GM23338 (cell line): Measurements from ENCODE around the gene NOD1. TPM values are rescaled to one million over a fixed set of nuclear protein-coding genes. Genes with fewer than 3 reads are reported as not detected.

Source experiments
- ATAC-seq: fragments of 200-7000 bp; cut with Tn5 transposase; 3 replicates; pipeline ENCODE4 v1.9.1; 2020
- DNase-seq: peaks from one replicate; pipeline ENCODE4 v3.0.0-alpha.2; 2015; ENCODE audit warnings: low spot score
- H2AFZ ChIP-seq: fragments of 200-600 bp; sonication (generic); 2 replicates; pipeline ENCODE4 v1.8.0; 2016; ENCODE audit warnings: antibody characterized with exemption, mild to moderate bottlenecking, moderate library complexity
- H3F3A ChIP-seq: fragments of 200-600 bp; sonication (generic); replicated peaks from 2 replicates; pipeline ENCODE4 v1.8.0; 2017; ENCODE audit warnings: antibody characterized with exemption, mixed run types, low read depth
- H3K27ac ChIP-seq: fragments of 200-600 bp; sonication (generic); 2 replicates; pipeline ENCODE4 v1.6.1; 2016; ENCODE audit warnings: low read depth
- H3K27me3 ChIP-seq: fragments of 200-600 bp; sonication (generic); 2 replicates; pipeline ENCODE4 v1.8.0; 2016; ENCODE audit warnings: mild to moderate bottlenecking, mixed run types, moderate library complexity; ENCODE audit not compliant: insufficient read depth
- H3K36me3 ChIP-seq: fragments of 200-600 bp; sonication (generic); 2 replicates; pipeline ENCODE4 v1.8.0; 2016; ENCODE audit warnings: mild to moderate bottlenecking; ENCODE audit not compliant: insufficient read depth
- H3K4me1 ChIP-seq: fragments of 200-600 bp; sonication (generic); 2 replicates; pipeline ENCODE4 v1.8.0; 2016; ENCODE audit warnings: mild to moderate bottlenecking, moderate library complexity; ENCODE audit not compliant: insufficient read depth
- H3K4me2 ChIP-seq: fragments of 200-600 bp; sonication (generic); 2 replicates; pipeline ENCODE4 v1.7.1; 2017; ENCODE audit warnings: mixed run types
- H3K4me3 ChIP-seq: fragments of 200-600 bp; sonication (generic); 2 replicates; pipeline ENCODE4 v1.6.1; 2016; ENCODE audit warnings: mixed run types
- H3K79me2 ChIP-seq: fragments of 200-600 bp; sonication (generic); replicated peaks from 2 replicates; pipeline ENCODE4 v1.8.0; 2017; ENCODE audit warnings: mild to moderate bottlenecking; ENCODE audit not compliant: insufficient read depth
- H3K9me2 ChIP-seq: fragments of 200-600 bp; sonication (generic); 2 replicates; pipeline ENCODE4 v1.8.0; 2017; ENCODE audit not compliant: insufficient read depth
- H4K20me1 ChIP-seq: fragments of 200-600 bp; sonication (generic); replicated peaks from 2 replicates; pipeline ENCODE4 v1.8.0; 2017; ENCODE audit warnings: mild to moderate bottlenecking; ENCODE audit not compliant: insufficient read depth
- H3K27ac Mint-ChIP-seq: 2 replicates; pipeline ENCODE4 v1.8.0; 2020; ENCODE audit warnings: inconsistent platforms, mild to moderate bottlenecking, moderate library complexity, mixed read lengths
- H3K27me3 Mint-ChIP-seq: 3 replicates; pipeline ENCODE4 v1.8.0; 2022; ENCODE audit warnings: low read depth, mild to moderate bottlenecking, moderate library complexity, mixed read lengths, inconsistent platforms; ENCODE audit not compliant: insufficient read depth, poor library complexity
- H3K36me3 Mint-ChIP-seq: 3 replicates; pipeline ENCODE4 v1.8.0; 2021; ENCODE audit warnings: low read depth, mild to moderate bottlenecking, inconsistent platforms, moderate library complexity, mixed read lengths
- H3K4me1 Mint-ChIP-seq: 3 replicates; pipeline ENCODE4 v1.8.0; 2020; ENCODE audit warnings: mild to moderate bottlenecking, inconsistent platforms, mixed read lengths
- H3K4me3 Mint-ChIP-seq: 3 replicates; pipeline ENCODE4 v1.8.0; 2021; ENCODE audit warnings: moderate library complexity, mild to moderate bottlenecking, inconsistent platforms, mixed read lengths
- H3K9me3 Mint-ChIP-seq: 3 replicates; pipeline ENCODE4 v1.8.0; 2020; ENCODE audit warnings: moderate library complexity, mild to moderate bottlenecking, inconsistent platforms, mixed read lengths
- CREB1 ChIP-seq: fragments of 250-450 bp; sonication (Bioruptor Pico); IDR thresholded peaks from 2 replicates; pipeline ENCODE4 v1.5.0; 2020; ENCODE audit warnings: low read depth, mild to moderate bottlenecking, moderate library complexity
- ETS1 ChIP-seq: IDR thresholded peaks from 2 replicates; pipeline ENCODE4 v1.6.1; 2016; ENCODE audit warnings: antibody characterized with exemption
- EZH2 ChIP-seq: fragments of 200-600 bp; sonication (generic); IDR thresholded peaks from one replicate; pipeline ENCODE4 v1.8.0; 2017; ENCODE audit warnings: antibody characterized with exemption, mild to moderate bottlenecking, low read depth; ENCODE audit not compliant: unreplicated experiment
- JUNB ChIP-seq: IDR thresholded peaks from one replicate; pipeline ENCODE4 v1.6.1; 2016; ENCODE audit warnings: antibody characterized with exemption; ENCODE audit not compliant: unreplicated experiment
- NANOG ChIP-seq: IDR thresholded peaks from 2 replicates; pipeline ENCODE4 v1.6.1; 2016; ENCODE audit warnings: antibody characterized with exemption, borderline replicate concordance
- POLR2AphosphoS5 ChIP-seq: IDR thresholded peaks from 2 replicates; pipeline ENCODE4 v1.6.1; 2016; ENCODE audit warnings: antibody characterized with exemption, low read depth
- STAT1 ChIP-seq: IDR thresholded peaks from one replicate; pipeline ENCODE4 v1.6.1; 2016; ENCODE audit warnings: antibody characterized with exemption; ENCODE audit not compliant: unreplicated experiment
- ZNF114 ChIP-seq: fragments of 250-450 bp; sonication (Bioruptor Pico); IDR thresholded peaks from 2 replicates; pipeline ENCODE4 v1.5.0; 2020; ENCODE audit warnings: mild to moderate bottlenecking, moderate library complexity
- ZNF331 ChIP-seq: fragments of 250-450 bp; sonication (Bioruptor Pico); IDR thresholded peaks from 2 replicates; pipeline ENCODE4 v1.5.0; 2020; ENCODE audit warnings: low read depth, mild to moderate bottlenecking, moderate library complexity
- ZNF462 ChIP-seq: fragments of 250-450 bp; sonication (Bioruptor Pico); IDR thresholded peaks from 2 replicates; pipeline ENCODE4 v1.5.0; 2020; ENCODE audit warnings: mild to moderate bottlenecking, moderate library complexity
- polyA plus RNA-seq: library from polyadenylated mRNA; unstranded; fragments of >200 nt; fragmentation: Nextera tagmentation; extraction: Ambion mirVana; gene quantifications from 2 replicates; pipeline ENCODE4 v1.2.1, GENCODE V29; 2016
- total RNA-seq: library from RNA; depleted of rRNA; stranded (reverse); fragments of >200 nt; shearing (Covaris generic); gene quantifications from 2 replicates; pipeline ENCODE4 v1.2.3, GENCODE V29; 2014

NOD1 gene
- total and polyA plus RNA-seq, 2 experiments from 2014 or later = 2.1 to 7.3 TPM

GRCh38 chr7:30504301-30505173 lies 26.0 kb upstream of the NOD1 start, which contains the start of gene GGCT:
Gene GGCT (minus strand): TSS chr7:30504829. CDS start chr7:30504709, 120 bp downstream.
- no peak within 1 kb of the TSS for H3K27ac ChIP-seq
- no peak for TF ChIP-seq ETS1
- no peak for TF ChIP-seq ZNF114 (CRISPR knock-in tag)
- TF ChIP-seq POLR2AphosphoS5 = peak; percentile 99
- TF ChIP-seq CREB1 (CRISPR knock-in tag) = peak; percentile 61; the same call in 1 of the 2 replicates
- TF ChIP-seq JUNB = no peak
- no peak for TF ChIP-seq STAT1
- TF ChIP-seq ZNF331 (CRISPR knock-in tag) = no peak
- TF ChIP-seq NANOG = no peak
- peak within 1 kb of the TSS; percentile 97 for H3K4me3 ChIP-seq
- DNase-seq = peak; percentile 100
- Mint-ChIP-seq H3K4me3 (peak within 1 kb of the TSS; percentile 92), H3K36me3 (peaks cover 48% of the 10 kb centered on the region), H3K27ac (peak within 1 kb of the TSS; percentile 76), H3K27me3 (peaks cover 15% of the 10 kb centered on the region), H3K9me3 (peaks cover 28% of the 10 kb centered on the region), H3K4me1 (peaks cover 27% of the 10 kb centered on the region)
- H3F3A ChIP-seq = no peaks in the 10 kb centered on the region
- peaks cover 17% of the 10 kb centered on the region for H3K4me1 ChIP-seq
- H3K4me2 ChIP-seq = peak within 1 kb of the TSS; percentile 100
- peak within 1 kb of the TSS; percentile 92; the same call in 1 of the 2 replicates for H2AFZ ChIP-seq
- 0 out of 2 replicates have a peak, but pooled peaks cover 6% of the 10 kb centered on the region for H3K9me2 ChIP-seq
- H4K20me1 ChIP-seq = peaks cover 19% of the 10 kb centered on the region
- peaks cover 49% of the 10 kb centered on the region for H3K79me2 ChIP-seq
- 0 out of 2 replicates have a peak, but pooled peaks cover 4% of the 10 kb centered on the region for H3K36me3 ChIP-seq
- peak; percentile 96 for ATAC-seq
- no peaks in the 10 kb centered on the region for H3K27me3 ChIP-seq

- Mint-ChIP-seq H3K27me3 (peaks cover 15% of the 10 kb centered on the region), H3K9me3 (peaks cover 27% of the 10 kb centered on the region), H3K4me3 (peak overlapping the region; percentile 92), H3K4me1 (peaks cover 26% of the 10 kb centered on the region), H3K27ac (0 out of 2 replicates have a peak overlapping the region, but pooled peaks have one; percentile 66), H3K36me3 (peaks cover 58% of the 10 kb centered on the region)
- ATAC-seq = no peak
- H3K9me2 ChIP-seq = 0 out of 2 replicates have a peak, but pooled peaks cover 6% of the 10 kb centered on the region
- H2AFZ ChIP-seq = peak overlapping the region; percentile 92; the same call in 1 of the 2 replicates
- no peak for DNase-seq
- H4K20me1 ChIP-seq = peaks cover 19% of the 10 kb centered on the region
- H3K27ac ChIP-seq = no peak overlapping the region
- peak overlapping the region; percentile 97 for H3K4me3 ChIP-seq
- H3K27me3 ChIP-seq = no peaks in the 10 kb centered on the region
- H3F3A ChIP-seq = no peaks in the 10 kb centered on the region
- H3K4me1 ChIP-seq = peaks cover 17% of the 10 kb centered on the region
- H3K36me3 ChIP-seq = peaks cover 4% of the 10 kb centered on the region; the same call in 1 of the 2 replicates
- H3K4me2 ChIP-seq = peak overlapping the region; percentile 100
- peaks cover 59% of the 10 kb centered on the region for H3K79me2 ChIP-seq
- TF ChIP-seq ZNF462 (no peak), EZH2 (no peak)
Observed at GRCh38 chr7:30503274-30504212, 25.0 kb upstream of the NOD1 start.
